Hematopoietic multipotent progenitor cell treated with erythropoietin and hydrocortisone succinate and interleukin-3 and kit ligand, for 6 days (in vitro differentiated cells): Measurements from ENCODE around the gene PACRG.

Experiments
- DNase-seq: peaks from one replicate; pipeline ENCODE4 v3.0.0-alpha.2; 2015

PACRG gene

GRCh38 chr6:163098827-163099479 is 371.2 kb downstream of the PACRG start:
- no peak for DNase-seq

DNA sequence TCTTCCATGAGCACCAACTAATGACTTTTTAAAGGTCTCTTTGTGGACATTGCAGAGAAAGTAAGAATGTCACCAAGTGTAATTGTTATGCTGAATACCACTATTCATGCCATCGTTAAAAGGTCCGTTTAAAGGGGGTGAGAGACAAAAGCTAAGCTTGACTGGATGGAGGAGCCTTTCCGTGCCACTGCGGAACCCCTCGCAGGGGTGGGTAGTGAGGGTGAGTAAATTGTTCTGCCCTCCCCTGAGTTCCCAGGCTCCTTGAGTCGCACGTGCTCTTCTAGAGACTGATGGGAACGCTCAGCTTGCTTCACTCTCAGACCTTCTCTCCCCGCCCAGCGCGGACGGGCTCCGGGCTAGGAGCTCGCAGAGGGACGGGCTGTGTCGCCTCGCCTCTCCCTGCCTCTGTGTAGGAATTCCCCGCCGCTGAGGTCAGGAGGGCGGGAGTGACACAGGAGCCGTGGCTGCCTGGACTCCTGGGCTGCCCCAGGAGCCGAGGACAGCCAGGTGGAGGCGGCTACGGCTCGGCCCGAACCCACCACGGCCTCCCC is 371.9 kb downstream of the PACRG start:
- DNase-seq, result no peak

DNA sequence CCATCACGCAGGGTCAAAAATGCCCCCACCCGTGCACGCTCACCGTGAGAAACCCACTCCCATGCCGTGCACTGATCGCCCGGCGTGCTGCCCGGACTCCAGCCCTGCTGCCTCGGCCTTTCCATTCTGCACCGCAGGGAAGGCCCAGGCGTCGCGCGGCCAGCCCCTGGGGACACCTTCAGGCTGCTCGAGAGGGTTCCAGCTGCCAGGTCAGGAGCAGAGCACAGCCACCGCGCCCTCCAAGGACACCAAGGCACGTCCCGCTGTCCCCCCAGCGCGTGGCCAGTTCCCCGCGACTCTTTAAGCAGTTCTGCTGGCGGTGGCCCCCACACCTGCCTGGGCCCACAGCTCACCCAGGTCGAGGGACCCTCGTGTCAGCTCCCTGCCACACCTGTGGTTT is 372.5 kb downstream of the PACRG start:
- DNase-seq, result no peak

DNA sequence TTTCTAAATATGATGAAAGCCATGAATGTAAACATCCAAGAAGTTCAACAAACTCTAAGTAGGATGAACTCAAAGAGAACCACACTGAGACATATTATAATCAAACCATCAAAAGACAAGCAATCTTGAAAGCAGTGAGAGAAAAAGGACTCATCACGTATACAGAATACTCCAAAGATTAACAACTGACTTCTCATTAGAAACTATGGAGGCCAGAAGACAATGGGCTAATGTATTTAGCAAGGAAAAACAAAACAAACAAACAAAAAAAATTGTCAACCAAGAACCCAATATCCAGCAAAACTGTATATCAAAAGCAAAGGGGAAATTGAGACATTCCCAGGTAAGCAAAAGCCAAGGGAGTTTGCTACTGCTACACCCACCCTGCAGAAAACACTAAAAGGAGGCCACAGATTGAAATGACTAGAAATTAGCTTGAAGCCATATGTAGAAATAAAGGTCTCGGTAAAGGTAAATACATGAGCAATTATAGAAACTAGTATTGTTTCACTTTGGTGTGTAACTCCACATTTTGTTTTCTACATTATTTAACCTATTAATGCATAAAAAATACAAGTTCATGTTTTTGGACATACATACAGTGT is 385.7 kb downstream of the PACRG start:
- peak; percentile 4 for DNase-seq

GRCh38 chr6:163118941-163119340 is 391.2 kb downstream of the PACRG start:
- no peak for DNase-seq

DNA sequence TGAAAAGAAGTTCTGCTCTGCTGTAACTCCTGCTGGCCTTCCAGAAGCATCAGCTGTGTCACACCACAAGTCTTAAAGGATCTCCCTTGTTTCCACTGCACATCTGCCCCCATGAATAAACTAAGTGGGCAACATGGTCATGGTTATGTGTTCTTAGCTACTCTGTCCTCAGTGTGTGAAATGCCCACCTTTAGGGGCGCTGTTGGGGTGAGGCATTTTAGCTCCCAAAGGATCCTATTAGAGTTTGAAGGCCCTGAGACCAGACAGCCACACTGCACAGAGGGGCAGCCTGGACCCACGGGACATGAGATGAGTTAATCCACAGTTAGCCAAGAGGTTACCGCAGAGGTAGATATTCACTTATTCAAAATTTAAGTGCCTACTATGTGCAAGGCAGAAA is 392.4 kb downstream of the PACRG start:
- no peak for DNase-seq

DNA sequence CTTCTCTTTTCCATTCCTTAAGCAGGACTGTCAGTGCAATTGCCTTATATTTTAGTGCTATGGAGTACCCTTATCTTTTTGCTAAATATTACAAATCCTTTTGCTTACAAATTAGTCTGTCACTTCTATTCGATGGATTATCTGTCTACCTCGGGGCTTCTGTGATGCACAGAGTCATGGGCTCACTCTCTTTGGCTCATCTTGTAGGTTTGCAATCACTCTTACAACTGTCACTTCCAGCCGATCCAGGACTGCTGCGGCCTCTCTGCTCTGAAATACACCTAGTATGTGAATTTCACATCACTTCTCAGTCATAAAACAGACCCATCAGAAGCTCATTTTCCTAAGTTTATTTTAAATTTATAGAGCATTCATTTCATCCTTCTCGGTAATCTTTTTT is 393.5 kb downstream of the PACRG start:
- DNase-seq, result no peak

DNA sequence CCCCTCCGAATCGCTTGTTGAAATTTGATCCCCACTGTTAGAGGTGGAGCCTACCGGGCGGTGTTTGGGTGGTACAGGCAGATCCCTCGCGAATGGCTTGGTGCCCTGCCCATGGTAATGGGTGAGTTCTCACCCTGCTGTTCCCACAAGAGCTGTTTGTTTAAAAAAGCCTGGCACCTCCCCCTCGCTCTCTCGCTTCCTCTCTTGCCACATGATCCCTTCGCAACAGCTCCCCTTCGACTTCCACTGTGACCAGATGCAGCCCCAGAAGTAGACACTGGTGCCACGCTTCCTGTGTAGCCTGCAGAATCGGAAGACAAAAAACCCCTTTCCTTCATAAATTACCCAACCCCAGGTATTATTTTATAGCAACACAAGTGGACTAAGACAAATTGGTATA is 394.6 kb downstream of the PACRG start:
- no peak for DNase-seq

- no peak for DNase-seq
Measured at GRCh38 chr6:163123098-163123497, 395.3 kb downstream of the PACRG start.

DNA sequence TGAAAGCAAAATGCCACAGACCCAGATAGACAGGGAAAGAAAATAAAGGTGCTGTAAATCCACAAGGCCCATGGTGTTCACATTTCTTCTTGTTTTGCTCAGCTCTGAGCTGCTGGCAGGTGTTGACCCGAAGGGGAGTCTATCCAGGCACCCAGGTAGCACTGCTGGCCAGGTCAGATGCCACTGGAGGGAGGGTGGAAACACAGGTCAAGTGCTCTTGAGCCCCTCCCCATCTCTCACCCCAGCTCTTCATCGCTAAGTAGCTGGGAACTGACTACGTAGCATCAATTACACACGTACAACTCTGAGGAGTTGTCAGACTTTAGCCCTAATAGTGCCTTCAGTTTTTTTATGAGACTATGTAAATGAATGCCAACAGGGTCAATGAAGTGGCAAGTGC is 399.0 kb downstream of the PACRG start:
- DNase-seq, result no peak

GRCh38 chr6:163127587-163127986 is 399.8 kb downstream of the PACRG start:
- DNase-seq, result no peak

DNA sequence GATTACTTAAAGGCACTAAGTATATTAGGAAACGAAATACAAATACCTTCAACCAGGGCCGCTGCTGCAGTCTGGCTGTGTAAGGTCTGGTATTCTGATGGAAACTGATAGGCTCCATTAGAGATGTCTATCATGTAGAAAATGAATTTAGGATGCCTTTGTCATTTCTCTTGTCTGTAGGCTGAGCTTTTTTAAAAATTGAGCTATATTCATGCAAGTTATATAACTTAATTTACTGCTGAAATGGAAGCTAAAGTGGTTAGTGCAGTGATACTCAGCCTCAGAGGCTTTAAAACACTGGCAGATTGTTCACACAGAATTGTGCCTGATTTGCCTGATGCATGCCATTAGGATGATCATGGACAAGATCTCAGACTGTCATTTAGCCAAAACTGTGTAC is 400.6 kb downstream of the PACRG start:
- DNase-seq, result no peak

DNA sequence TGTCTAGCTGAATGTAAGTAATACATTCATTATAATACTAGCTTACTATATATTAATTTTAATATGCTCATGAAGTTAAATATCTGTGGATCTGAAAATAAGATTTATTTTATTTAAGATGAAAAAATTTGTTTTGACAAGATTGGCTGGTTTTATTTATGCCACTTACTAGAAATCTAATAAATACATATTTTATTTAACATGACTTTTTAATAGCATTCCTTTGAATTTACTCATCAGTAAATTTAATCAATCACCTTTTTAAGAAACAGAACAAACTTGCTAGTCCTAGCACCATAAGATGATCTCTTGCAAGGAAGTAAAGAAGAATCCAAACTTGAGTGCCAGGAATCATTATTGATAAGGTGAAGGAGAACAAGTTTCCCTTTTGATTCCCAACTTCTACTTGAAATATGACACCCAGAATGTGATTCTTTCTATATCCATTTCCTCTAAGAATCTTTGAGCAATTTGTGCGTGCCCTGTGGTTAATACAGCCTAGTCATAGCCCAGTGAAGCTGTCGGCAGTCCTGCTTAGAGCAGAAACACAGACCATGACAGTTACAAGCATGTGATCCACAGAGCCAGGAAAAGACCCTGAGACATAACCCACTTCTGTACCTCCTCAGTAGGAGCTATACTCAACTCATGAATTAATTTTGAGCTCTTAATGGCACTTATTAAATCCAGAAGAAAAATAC is 404.4 kb downstream of the PACRG start:
- no peak for DNase-seq

DNA sequence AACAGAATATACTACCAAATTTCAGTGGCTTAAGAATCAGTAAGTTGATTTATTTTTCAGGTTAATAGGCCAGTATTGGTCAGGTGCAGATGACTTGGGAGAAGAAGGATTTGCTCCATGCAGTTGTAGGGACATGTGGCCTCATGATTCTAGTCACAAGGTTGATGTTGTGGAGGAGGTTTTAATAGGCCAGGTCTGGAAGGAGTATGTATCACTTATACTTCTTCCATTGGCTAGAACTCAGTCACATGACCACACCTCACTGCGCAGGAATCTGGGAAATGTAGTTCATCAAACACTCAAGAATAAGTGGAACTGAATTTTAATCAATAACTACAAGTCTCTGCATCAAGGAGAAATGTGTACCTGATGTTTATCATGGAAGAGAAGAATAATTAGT is 405.2 kb downstream of the PACRG start:
- no peak for DNase-seq

DNA sequence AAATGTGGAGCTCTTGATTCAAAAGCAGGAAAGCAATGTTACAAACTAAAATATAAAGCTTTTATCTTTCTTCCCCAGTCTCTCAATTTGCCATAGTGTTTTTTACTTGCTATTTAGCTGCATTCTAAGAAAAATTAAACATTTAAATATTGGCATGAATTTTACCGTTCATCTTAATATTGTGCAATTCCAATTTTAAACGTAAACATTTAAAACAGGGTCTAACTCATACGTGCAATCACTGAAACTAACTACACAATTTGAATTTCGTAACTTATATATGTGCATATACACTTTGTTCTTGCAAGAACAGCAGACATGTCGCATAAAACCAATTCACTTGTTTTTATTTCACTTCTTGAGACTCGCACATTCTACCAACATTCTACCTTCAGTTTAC is 405.9 kb downstream of the PACRG start:
- no peak for DNase-seq

DNA sequence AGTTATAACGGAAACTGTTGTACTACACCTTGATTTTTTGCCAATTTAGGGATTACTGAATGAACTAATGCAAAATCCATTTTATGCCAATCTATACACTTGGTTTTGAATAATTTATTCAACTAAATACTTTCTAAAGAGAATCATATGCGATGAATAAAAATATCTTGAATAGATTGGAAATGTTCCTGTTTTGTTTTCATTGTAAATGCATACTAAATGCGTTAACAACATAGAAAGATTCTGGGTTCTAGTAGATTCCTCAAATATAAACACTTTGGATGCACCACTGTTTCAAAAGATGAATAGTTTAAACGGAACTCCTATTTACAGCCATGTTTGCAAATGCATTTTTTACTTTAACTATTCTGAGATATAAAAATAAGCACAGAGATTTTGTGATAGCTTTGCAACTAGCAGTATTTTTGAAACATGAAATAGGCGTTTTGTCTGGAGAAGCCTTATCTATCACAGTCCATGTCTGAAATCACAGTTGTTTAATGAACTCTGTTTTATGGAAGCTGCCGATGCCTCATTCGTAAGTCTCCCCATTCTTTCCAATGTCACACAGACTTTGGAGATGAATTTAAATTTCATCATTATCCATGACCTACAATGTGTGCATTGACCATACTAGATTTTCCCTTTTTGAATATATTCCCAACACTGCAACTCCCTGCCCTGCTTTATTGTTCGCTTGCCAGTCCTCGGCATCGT is 409.1 kb downstream of the PACRG start:
- DNase-seq, result no peak

DNA sequence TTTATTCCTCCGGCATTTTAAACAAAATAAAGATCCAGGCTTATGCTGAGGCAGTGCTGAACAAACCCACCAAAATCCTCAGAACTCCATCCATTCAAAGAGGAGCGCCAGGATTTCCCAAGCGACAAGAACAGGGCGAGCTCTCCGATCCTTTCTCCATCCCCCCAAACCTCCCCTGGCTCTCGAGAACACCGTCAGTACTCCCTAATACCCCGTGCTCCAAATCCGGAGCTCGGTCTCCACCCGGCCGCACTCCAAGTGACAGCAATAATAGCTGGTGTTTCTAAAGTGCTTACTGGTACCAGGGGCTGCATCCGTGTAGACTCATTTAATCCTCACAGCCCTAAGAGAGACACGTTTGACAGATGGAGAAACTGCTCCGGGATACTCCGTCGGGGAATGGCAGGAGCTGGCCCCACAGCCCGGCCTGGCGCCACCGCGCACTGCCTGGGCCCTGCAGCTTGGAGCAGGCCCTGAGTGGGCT is 409.7 kb downstream of the PACRG start:
- DNase-seq, result no peak

GRCh38 chr6:163146036-163146435 is 418.3 kb downstream of the PACRG start:
- DNase-seq, result no peak

DNA sequence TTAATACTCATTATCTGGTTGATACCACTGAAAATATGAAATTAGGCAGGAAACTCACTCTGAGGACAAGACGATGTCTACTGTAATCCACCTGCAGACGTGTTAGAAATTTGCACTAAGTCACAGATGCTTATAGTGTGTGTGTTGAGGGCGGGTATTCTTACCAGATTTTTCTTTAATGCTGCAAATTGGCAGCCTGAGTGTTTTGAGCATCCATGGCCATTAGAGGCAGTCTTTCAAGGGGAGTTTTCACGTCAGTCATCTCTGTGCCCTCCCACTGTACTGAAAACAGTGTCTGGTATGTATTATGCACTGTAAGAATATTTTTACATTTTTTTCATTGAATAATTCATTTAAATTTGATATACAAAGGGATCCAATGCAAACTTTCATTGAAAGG is 420.2 kb downstream of the PACRG start:
- DNase-seq, result no peak

DNA sequence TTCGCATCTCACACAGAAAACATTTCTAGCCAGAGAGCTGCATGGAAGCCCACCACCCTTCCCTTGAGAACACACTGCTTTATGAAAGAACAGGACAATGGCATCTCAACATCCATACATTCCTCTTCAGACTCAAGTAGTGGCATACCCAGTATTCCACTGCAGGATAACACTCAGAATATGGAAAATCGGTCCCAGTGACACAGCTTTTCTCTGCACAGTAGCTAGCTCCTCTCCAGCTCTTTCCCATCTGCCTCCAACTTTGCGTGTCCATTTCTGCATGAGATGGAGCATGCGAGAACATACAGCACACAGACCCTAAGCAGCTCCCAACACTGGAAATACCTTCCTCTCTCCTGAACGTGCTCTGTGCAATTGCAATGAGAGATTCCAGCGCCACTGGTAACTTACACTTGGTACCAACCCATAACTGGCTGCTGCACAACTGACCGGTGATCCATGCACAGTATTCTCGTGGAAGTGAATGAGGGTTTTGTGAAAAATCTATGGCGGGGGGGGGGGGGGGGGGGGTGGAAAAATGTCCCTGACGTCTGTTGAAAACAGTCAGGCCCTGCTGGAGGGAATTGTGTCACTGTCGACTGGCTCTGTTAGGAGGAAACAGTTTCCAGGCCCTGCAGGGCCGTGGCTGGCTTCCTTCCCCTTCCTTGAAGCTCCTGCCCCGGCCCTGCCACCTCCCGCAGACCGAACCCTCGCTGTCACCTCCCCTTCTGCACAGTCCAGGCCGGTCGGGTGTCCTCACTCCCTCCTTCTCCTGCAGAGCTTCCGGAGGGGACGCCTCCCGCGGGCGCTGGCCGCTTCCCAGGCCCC is 420.9 kb downstream of the PACRG start:
- no peak for DNase-seq

DNA sequence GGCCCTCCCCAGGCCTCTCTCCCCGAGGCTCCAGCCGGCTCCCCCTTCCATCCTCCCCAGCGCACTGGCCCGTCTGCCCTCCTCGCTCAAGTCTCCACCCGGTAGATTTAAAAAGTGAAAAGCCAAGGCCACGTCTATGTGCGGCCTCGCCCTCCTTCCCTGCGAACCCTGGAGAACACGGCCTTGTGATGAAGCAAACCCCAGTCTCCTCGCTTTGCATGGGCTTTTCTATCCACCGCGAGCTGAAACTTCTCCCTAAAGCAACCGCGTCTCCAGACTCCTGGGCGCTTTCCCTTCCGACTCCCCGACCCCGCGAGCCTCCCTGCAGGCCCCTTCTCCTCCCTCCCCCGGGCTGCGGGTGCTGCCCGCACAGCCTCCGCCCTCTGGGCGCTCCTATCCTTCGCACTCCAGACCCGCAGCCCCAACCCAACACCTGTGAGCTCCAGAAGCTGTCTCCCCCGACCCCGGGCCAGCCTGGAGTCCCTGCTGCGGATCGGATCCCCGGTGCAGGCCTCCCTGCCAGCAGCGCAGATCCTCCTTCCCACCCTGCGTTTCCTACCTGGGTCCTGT is 421.6 kb downstream of the PACRG start:
- DNase-seq, result no peak

- DNase-seq, result no peak
Measured at GRCh38 chr6:163151212-163151611, 423.4 kb downstream of the PACRG start.
